K562 (cell line): Measurements from ENCODE around the gene HDHD3. TPM values are rescaled to one million over a fixed set of nuclear protein-coding genes. Genes with fewer than 3 reads are reported as not detected.
A peak's percentile ranks its signal among the peaks of the same experiment; 100 is the strongest.

Source experiments
- BACH1 ChIP-seq: fragments of 200-800 bp; sonication (Bioruptor generic); IDR thresholded peaks from 2 replicates; pipeline ENCODE4 v1.6.1; 2016; ENCODE audit warnings: missing genetic modification characterization, missing compliant biosample characterization
- BHLHE40 ChIP-seq: IDR thresholded peaks from 2 replicates; pipeline ENCODE4 v1.6.1; 2011; ENCODE audit warnings: low read length, improper control_type of control experiment
- C11orf30 ChIP-seq: fragments of 450-650 bp; IDR thresholded peaks from 2 replicates; pipeline ENCODE4 v1.6.1; 2016; ENCODE audit warnings: low read depth, mild to moderate bottlenecking
- CBX8 ChIP-seq: fragments of 200-600 bp; sonication (generic); IDR thresholded peaks from 2 replicates; pipeline ENCODE4 v1.6.1; 2012; ENCODE audit warnings: borderline replicate concordance, mixed run types, low read depth, mild to moderate bottlenecking, moderate library complexity, mixed read lengths, low read length, control low read depth, inconsistent platforms; ENCODE audit not compliant: poor library complexity, severe bottlenecking; ENCODE audit errors: extremely low read depth
- CHCHD3 ChIP-seq: fragments of 250-450 bp; sonication (Bioruptor Pico); IDR thresholded peaks from 2 replicates; pipeline ENCODE4 v2.1.2; 2022; ENCODE audit warnings: mild to moderate bottlenecking
- CXXC5 ChIP-seq: fragments of 250-450 bp; sonication (Bioruptor Pico); IDR thresholded peaks from 2 replicates; pipeline ENCODE4 v1.8.0; 2022; ENCODE audit warnings: inconsistent platforms, mild to moderate bottlenecking, moderate library complexity
- HDAC1 ChIP-seq, 2 experiments: fragments of 450-650 bp; IDR thresholded peaks; 2 replicates each; pipeline ENCODE4 v1.6.1; 2016 to 2017; ENCODE audit warnings: inconsistent platforms in 1 of 2, mild to moderate bottlenecking in 1 of 2, moderate library complexity in 1 of 2
- HNRNPLL ChIP-seq: fragments of 200-400 bp; formaldehyde crosslinking; IDR thresholded peaks from 2 replicates; pipeline ENCODE4 v1.6.1; 2017; ENCODE audit warnings: low read length, low read depth, mild to moderate bottlenecking; ENCODE audit not compliant: poor library complexity, severe bottlenecking
- KDM5B ChIP-seq: fragments of 200-600 bp; sonication (generic); IDR thresholded peaks from 2 replicates; pipeline ENCODE4 v1.6.1; 2012; ENCODE audit warnings: low read depth, mild to moderate bottlenecking, moderate library complexity, low read length, control low read depth, inconsistent platforms; ENCODE audit not compliant: insufficient replicate concordance
- NCOA2 ChIP-seq, 2 experiments: fragments of 450-650 bp; IDR thresholded peaks; 2 replicates each; pipeline ENCODE4 v1.6.1; 2018; ENCODE audit warnings: mild to moderate bottlenecking in 2 of 2, moderate library complexity in 1 of 2; ENCODE audit not compliant: partially characterized antibody in 2 of 2
- NFIC ChIP-seq: fragments of 450-650 bp; IDR thresholded peaks from 2 replicates; pipeline ENCODE4 v1.6.1; 2017; ENCODE audit warnings: mild to moderate bottlenecking, inconsistent platforms
- NFRKB ChIP-seq: fragments of 450-650 bp; IDR thresholded peaks from 2 replicates; pipeline ENCODE4 v1.6.1; 2016; ENCODE audit warnings: low read depth
- PHF8 ChIP-seq: fragments of 200-600 bp; sonication (generic); IDR thresholded peaks from 2 replicates; pipeline ENCODE4 v1.6.1; 2012; ENCODE audit warnings: mixed run types, mild to moderate bottlenecking, inconsistent platforms, low read length, moderate library complexity, borderline replicate concordance
- RAD21 ChIP-seq, 2 experiments: fragments of 250-450 bp in 1 of 2; fragments of 450-650 bp in 1 of 2; sonication (Bioruptor Pico) in 1 of 2; formaldehyde crosslinking in 1 of 2; IDR thresholded peaks in 1 of 2; conservative IDR thresholded peaks in 1 of 2; 2 replicates each; pipeline versions ENCODE4 v1.4.0 to v1.8.0; 2020 to 2022; ENCODE audit warnings: mild to moderate bottlenecking in 2 of 2, moderate library complexity in 1 of 2
- RBM34 ChIP-seq: fragments of 200-400 bp; formaldehyde crosslinking; IDR thresholded peaks from 2 replicates; pipeline ENCODE4 v1.6.1; 2018; ENCODE audit warnings: low read length, borderline replicate concordance; ENCODE audit not compliant: insufficient read depth
- SP1 ChIP-seq: sonication (generic); formaldehyde crosslinking; IDR thresholded peaks from 2 replicates; pipeline ENCODE4 v1.8.1; 2022; ENCODE audit warnings: mild to moderate bottlenecking, missing genetic modification reagents
- XRCC4 ChIP-seq: IDR thresholded peaks from one replicate; pipeline ENCODE4 v1.6.1; 2011; ENCODE audit not compliant: insufficient read depth, insufficient read length; ENCODE audit errors: extremely low read depth
- ZBED1 ChIP-seq: IDR thresholded peaks from 2 replicates; pipeline ENCODE4 v1.6.1; 2014
- ZNF121 ChIP-seq: sonication (generic); formaldehyde crosslinking; conservative IDR thresholded peaks from 2 replicates; pipeline ENCODE4 v1.8.0; 2022; ENCODE audit warnings: missing genetic modification reagents
- ZNF140 ChIP-seq: fragments of 250-450 bp; sonication (Bioruptor Pico); IDR thresholded peaks from 2 replicates; pipeline ENCODE4 v1.8.0; 2021; ENCODE audit warnings: moderate library complexity, mild to moderate bottlenecking, inconsistent platforms
- ZNF274 ChIP-seq: IDR thresholded peaks from 2 replicates; pipeline ENCODE4 v1.6.1; 2011; ENCODE audit warnings: low read depth, mild to moderate bottlenecking, low read length, moderate library complexity, borderline replicate concordance
- polyA plus RNA-seq, 8 experiments: library from polyadenylated mRNA; depleted of rRNA in 4 of 8; stranded (reverse) in 5 of 8; unstranded in 3 of 8; fragments of >200 nt; fragmentation: Nextera tagmentation in 2 of 8; fragmentation: Illumina TruSeq in 1 of 8; extraction: Ambion mirVana in 2 of 8; extraction: Trizol in 1 of 8; gene quantifications; 2 replicates each; pipeline versions ENCODE4 v1.2.1 to v1.2.3, GENCODE V29; 2011 to 2014; ENCODE audit warnings: inconsistent platforms in 1 of 8, missing spikeins in 1 of 8
- total RNA-seq, 7 experiments: library from RNA; depleted of rRNA in 6 of 7; stranded (reverse); fragments of >200 nt in 6 of 7; fragmentation: Illumina TruSeq in 2 of 7; extraction: Trizol in 2 of 7; gene quantifications; 2 replicates each; pipeline versions ENCODE4 v1.2.1 to v1.2.3, GENCODE V29; 2011 to 2021; ENCODE audit warnings: low replicate concordance in 1 of 7
- TF ChIP-seq, protein P1 (sequence below): fragments of 250-450 bp; sonication (Bioruptor Pico); IDR thresholded peaks from 2 replicates; pipeline ENCODE4 v1.5.1; 2021; ENCODE audit warnings: mild to moderate bottlenecking
- TF ChIP-seq, protein P2 (sequence below): IDR thresholded peaks from 2 replicates; pipeline ENCODE4 v1.6.1; 2016; ENCODE audit warnings: missing genetic modification characterization, missing compliant biosample characterization
- TF ChIP-seq, protein P3 (sequence below): fragments of 250-450 bp; sonication (Bioruptor Pico); IDR thresholded peaks from 2 replicates; pipeline ENCODE4 v1.4.0; 2020; ENCODE audit warnings: mild to moderate bottlenecking, moderate library complexity

The HDHD3 gene
- total and polyA plus RNA-seq, 9 of the 15 experiments (the other 6 are each of a cell fraction or from before 2014, with no cell fraction given): 1.1 to 19.1 (median 10.9) TPM

DNA sequence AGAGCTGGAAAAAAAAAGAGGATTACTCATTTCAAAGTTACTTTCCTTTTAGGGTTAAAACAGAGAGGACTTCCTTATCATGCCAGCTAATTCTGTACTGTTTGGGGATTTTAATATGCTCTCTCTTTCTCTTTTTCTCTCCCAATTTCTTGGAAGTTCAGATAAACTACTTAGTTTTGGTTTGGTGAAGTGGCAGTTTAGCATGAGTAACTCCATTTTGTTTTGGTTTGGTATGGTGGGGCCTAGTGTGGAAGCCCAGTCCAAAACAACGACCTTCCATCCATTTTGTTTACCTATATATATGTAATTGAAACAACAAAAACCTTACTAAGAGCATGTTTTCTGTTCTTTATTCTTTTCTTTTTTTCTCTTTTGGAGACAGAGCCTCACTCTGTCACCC lies 31.1 kb downstream of the HDHD3 start (continued):
- TF ChIP-seq ZNF140 (CRISPR knock-in tag) (peak; percentile 77; the same call in 1 of the 2 replicates), BHLHE40 (no peak), PHF8 (no peak), RAD21 (CRISPR knock-in tag; conservative IDR thresholded peaks at IDR 0.05 in 1 of 2, IDR thresholded peaks at IDR 0.05 in 1 of 2) (no peak; a peak in 1 of 4 replicates), XRCC4 (no peak), HNRNPLL (no peak), ZNF274 (no peak), CBX8 (no peak), ZNF121 (CRISPR knock-in tag) (no peak), BACH1 (tag) (peak; percentile 89), CHCHD3 (CRISPR knock-in tag) (no peak), NFIC (no peak), KDM5B (no peak), CXXC5 (CRISPR knock-in tag) (peak; percentile 87), HDAC1 (IDR thresholded peaks at IDR 0.05) (no peak), NFRKB (no peak), C11orf30 (no peak), ZBED1 (no peak), RBM34 (no peak), SP1 (no peak), NCOA2 (IDR thresholded peaks at IDR 0.05; ENCODE audit: partially characterized antibody in 2 of 2) (no peak)
- TF ChIP-seq, protein P1, sequence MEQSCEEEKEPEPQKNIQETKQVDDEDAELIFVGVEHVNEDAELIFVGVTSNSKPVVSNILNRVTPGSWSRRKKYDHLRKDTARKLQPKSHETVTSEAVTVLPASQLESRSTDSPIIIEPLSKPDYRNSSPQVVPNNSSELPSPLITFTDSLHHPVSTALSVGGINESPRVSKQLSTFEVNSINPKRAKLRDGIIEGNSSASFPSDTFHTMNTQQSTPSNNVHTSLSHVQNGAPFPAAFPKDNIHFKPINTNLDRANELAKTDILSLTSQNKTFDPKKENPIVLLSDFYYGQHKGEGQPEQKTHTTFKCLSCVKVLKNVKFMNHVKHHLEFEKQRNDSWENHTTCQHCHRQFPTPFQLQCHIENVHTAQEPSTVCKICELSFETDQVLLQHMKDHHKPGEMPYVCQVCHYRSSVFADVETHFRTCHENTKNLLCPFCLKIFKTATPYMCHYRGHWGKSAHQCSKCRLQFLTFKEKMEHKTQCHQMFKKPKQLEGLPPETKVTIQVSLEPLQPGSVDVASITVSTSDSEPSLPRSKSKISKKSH: no peak
- TF ChIP-seq, protein P2, sequence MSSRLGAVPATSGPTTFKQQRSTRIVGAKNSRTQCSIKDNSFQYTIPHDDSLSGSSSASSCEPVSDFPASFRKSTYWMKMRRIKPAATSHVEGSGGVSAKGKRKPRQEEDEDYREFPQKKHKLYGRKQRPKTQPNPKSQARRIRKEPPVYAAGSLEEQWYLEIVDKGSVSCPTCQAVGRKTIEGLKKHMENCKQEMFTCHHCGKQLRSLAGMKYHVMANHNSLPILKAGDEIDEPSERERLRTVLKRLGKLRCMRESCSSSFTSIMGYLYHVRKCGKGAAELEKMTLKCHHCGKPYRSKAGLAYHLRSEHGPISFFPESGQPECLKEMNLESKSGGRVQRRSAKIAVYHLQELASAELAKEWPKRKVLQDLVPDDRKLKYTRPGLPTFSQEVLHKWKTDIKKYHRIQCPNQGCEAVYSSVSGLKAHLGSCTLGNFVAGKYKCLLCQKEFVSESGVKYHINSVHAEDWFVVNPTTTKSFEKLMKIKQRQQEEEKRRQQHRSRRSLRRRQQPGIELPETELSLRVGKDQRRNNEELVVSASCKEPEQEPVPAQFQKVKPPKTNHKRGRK (tag): no peak
- TF ChIP-seq, protein P3, sequence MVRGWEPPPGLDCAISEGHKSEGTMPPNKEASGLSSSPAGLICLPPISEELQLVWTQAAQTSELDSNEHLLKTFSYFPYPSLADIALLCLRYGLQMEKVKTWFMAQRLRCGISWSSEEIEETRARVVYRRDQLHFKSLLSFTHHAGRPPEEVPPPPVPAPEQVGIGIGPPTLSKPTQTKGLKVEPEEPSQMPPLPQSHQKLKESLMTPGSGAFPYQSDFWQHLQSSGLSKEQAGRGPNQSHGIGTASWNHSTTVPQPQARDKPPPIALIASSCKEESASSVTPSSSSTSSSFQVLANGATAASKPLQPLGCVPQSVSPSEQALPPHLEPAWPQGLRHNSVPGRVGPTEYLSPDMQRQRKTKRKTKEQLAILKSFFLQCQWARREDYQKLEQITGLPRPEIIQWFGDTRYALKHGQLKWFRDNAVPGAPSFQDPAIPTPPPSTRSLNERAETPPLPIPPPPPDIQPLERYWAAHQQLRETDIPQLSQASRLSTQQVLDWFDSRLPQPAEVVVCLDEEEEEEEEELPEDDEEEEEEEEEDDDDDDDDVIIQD: peak; percentile 91
